Epithelial cell of prostate (primary cell): ENCODE measurements around the gene CRIP2.

Source experiments
- DNase-seq: peaks from one replicate; pipeline ENCODE4 v3.0.0-alpha.2; 2011; ENCODE audit warnings: low read depth, low spot score
- H3K27ac ChIP-seq: fragments of 450-650 bp; 2 replicates; pipeline ENCODE4 v1.5.1; 2017; ENCODE audit warnings: mild to moderate bottlenecking

CRIP2 gene

DNA sequence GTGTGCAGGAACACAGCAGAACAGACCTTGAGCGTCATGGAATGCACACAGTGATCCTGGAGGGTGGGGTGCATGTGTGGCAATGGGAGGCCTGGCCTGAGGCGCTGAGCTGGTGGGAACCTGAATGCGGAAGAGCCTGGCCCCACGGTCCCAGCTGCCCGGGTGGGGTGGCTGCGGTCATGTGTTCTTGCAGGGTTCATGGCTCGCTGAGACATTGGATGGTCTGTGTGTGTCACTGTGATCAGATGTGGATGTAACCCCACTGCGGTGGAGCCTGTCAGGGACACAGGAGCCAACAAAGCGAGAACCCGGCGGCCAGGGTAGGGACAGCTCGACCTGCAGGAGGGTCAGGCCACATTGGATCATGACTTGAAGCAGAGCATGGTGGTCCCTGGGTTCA lies 31.8 kb upstream of the CRIP2 start:
- H3K27ac ChIP-seq = no peak overlapping the region
- no peak for DNase-seq

DNA sequence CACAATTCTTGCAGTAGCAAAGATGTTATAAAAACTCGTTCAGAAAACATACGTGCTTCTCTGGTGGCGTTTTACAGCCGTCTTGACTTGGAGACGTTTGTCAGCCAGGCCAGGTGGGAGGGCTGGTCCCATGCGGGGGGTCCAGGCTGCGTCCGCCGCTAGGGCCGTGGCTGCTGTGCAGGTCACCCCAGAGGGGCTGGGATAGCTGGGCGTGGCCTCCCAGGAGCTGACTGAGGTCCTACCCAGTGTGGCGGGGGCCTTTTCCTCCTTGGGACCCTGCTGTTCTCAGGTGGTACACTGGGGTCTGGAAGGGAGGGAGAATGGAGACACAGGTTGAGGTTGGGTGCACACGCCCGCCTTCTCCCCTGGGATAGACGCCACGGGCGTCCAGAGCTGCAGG lies 29.8 kb upstream of the CRIP2 start:
- no peak overlapping the region for H3K27ac ChIP-seq
- no peak for DNase-seq

DNA sequence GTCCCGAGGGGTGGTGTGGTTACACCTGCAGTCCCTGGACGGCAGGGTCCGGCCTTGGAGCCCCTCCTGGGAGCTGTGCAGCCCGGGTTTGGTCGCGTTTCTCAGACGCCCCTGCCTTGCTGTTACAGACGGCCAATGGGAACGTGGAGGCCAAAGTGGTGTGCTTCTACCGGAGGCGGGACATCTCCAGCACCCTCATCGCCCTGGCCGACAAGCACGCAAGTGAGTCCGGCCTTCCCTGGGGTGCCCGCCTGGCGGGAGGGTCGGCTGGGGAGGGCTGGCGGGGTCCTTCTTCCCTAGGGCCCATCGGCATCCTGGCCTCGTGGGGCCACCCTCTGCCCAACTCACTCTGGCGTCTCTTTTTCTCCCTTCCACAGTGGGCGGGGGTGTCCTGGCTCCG lies 29.3 kb upstream of the CRIP2 start:
- H3K27ac ChIP-seq = no peak overlapping the region
- no peak for DNase-seq

DNA sequence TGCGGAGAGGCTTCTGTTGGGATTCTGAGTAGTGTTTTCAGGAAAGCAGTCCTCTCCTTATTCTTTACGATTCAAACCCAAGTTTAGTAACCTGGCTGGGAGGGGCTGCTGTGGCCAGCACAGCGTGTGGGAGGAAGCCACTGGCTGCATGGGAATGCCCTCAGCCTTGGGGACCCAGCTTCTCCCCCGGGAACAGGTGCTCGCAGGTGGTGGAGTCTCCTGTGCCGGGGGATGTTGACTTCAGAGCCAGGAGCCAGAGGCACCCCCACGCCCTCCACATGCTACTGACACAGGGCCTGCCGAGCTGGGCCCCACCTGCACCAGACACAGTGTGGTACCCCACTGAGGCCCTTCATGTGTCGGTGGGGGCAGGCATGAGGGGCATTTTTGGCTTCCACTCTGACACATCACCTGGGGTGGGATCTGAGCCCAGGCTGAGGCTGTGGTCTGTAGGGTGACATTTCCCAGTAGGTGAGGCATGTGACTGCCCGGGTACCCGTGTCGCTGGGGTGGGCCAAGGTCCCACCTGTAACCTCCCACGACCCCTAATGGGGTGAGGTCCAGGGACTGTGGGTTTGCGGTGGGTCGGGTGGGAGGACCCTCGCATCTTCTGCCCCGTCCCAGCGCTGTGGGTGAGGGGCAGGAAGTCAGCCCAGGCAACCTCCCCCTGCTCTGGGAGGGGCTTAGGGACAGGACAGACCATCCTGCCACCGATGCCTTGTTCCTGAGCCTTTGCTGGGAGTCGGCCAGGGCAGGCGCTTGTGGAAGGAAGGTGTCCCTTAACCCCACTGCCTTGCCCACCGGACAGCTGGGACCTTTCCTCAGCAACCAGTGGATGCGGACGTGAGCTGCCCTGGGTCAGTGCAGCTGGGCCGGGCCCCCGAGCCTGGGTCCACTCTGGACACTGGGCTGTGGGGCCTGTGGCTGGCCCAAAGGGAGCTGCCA lies 28.4 kb upstream of the CRIP2 start:
- no peak overlapping the region for H3K27ac ChIP-seq
- DNase-seq = no peak

DNA sequence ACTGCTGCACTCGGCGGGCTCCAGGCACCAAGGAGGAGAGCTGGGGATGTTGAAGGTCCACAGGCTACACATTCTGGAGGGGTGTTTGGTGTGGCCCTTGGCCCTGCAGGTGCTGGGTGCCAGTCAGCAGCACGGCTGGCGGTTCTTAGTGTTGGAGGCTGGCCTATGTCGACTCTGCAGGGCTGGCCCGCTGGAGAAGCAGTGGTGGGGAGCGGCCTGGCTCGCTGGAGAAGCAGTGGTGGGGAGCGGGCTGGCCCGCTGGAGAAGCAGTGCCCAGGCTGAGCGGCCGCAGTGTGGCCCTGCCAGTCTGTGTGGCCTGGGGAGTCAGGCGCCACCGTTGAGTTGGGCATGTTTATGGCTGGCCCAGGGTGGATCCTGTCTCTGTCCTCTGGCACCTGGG lies 27.6 kb upstream of the CRIP2 start:
- no peak for DNase-seq
- H3K27ac ChIP-seq = no peak overlapping the region

DNA sequence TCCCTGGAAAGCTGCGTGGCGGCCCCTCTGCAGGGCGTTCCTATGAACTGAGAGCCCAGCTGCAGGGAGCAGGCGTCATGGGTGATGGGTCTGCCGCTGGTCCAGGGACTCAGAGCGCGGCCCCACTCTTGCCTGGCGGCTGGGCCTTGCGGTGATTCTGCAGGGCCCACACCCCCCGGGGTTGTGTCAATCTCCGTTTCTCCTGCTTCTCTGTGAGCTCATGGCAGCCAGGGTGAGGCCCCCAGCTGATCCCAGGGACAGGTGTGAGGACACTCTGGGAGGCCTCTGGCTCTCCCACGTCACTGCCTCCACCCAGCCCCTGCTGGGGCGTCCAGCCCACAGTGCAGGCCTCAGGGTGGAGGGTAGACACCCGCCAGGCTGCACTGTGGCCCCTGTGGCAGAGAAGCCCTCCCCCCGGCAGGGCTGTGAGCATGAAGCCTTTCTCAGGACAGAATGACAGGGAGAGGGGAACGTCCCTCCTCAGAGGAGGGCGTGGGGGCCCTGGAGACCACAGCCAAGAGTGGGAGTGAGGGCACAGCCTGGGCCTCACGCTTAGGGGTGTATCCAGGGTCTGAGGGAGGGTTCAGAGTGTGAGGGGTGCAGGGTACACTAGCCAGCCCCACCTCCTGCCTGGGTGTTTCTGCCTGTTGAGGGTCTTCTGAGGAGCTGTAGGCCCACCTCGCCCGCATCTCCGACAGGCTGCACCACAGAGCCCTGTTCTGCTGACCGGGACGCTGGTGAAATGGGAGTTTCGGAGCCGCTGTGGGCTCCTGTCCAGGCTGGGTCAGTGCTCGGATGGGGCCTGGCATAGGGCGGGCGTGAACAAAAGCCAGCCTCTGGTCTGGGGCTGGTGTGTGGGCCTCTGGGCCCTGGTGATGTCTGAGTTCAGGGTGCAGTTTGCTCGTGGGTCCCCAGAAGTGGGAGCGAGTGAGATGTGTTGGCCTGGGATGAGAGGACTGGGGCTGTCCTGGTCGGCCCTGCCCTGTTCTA lies 26.7 kb upstream of the CRIP2 start:
- no peak overlapping the region for H3K27ac ChIP-seq
- DNase-seq = no peak

DNA sequence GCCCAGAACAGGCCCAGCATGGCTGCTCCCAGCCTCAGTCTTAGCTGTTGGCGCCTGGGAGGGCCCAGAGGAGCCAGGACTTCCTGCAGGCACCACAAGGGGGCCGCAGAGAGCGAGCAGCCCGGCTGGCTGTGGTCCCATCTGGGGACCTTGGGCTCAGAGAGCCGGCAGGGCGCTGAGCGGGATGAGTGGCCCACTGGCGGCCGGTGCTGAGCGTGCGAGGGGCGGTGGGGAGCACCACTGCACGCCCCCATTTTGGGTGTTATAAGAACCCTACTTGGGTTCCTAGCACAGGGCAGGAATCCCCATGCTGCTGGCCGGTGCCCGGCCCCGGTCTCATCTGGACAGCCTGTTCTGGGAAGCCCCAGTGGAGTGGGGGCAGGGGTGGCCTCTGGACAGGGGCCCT lies 25.9 kb upstream of the CRIP2 start:
- H3K27ac ChIP-seq = no peak overlapping the region

DNA sequence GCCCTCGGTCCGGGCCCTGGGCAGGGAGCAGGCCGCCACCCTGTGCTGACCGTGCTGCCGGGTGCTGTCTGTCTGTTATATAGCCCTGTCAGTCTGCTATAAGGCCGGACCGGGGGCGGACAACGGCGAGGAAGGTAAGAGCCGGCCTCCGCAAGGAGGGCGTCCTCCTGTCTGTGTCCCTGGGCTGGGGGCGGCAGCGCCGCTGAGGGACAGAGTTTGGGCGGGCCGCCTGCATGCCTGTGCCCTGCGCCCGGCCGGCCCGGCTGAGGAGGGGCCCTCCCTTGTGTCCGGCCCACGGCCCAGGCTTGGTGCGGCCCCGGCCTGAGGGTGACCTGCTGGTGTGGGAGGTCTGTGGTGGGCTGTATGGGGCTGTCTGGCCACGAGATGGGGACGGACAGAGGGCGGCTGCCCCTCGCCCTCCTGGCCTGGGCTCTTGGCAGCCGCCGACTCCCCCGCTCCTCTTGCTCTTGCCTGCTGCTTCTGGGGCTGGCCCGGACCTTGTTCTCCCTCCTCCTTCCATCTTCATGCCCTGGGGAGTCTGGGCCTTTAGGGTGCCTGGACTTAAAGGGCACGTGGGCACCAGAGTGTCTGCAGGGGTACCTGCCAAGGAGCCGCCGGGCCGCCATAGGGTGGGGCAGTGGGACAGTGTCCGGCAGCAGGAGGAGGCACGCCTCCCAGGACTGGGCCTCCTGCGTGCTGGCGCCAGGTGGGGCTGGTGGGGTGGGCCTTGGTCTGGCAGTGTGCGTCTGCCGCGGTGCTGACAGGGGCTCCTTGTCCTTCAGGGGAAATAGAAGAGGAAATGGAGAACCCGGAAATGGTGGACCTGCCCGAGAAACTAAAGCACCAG lies 25.1 kb upstream of the CRIP2 start:
- no peak overlapping the region for H3K27ac ChIP-seq
- DNase-seq = no peak

More for the DNA sequence above, 25.9 kb upstream of the CRIP2 start:
- no peak for DNase-seq

DNA sequence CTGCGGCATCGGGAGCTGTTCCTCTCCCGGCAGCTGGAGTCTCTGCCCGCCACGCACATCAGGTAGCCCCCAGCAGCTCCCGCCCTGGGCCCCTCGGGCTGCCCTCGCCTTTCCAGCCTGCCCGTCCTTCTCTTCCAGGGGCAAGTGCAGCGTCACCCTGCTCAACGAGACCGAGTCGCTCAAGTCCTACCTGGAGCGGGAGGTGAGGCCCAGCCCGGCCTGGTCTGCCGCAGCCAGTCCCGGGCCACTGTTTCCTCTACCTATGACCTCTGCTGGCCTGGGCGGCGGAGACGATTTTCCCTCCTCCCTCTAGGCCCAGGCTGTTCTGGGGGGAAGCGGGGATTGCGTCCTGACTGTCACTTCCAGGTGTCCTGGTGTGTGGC lies 24.5 kb upstream of the CRIP2 start:
- no peak overlapping the region for H3K27ac ChIP-seq
- no peak for DNase-seq

DNA sequence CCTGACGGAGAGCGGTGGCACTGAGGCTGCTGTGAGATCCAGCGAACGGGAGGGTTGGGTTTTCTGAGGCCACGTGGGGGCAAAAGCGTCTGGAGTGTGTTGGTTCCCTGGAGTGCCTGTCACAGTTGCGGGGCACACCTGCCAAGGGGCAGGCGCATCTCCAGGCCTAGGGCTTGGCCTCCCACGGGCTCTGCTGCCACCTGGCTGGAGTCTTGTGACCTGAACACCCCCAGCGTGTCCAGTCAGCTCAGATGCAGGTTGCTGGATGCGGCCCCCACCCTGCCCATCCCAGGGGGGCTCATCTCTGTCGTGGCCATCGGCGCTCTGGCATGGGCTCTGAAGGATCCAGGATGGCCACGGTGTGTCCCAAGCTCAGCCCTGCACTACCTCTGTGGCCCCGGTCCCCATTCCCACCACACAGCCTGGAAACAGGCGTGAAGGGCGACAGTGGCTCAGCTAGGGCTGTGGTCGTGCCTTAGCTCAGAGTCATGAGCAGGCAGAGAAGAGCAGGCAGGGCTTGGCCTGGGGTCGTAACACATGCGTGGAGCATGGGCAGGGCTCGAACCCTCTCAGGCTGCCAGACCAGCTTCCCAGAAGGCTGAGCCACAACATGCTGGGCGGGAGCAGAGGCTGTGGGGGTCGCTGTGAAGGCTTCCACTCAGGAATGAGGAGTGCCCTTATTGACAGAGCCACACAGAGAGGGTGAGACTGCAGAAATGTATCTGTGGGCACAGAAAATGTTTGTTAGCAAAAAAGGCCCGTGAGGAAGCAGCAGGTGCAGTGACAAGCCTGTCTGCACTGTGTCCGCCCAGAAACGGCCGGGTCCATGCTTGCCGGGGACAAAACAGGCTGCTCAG lies 23.5 kb upstream of the CRIP2 start:
- DNase-seq = no peak
- no peak overlapping the region for H3K27ac ChIP-seq

DNA sequence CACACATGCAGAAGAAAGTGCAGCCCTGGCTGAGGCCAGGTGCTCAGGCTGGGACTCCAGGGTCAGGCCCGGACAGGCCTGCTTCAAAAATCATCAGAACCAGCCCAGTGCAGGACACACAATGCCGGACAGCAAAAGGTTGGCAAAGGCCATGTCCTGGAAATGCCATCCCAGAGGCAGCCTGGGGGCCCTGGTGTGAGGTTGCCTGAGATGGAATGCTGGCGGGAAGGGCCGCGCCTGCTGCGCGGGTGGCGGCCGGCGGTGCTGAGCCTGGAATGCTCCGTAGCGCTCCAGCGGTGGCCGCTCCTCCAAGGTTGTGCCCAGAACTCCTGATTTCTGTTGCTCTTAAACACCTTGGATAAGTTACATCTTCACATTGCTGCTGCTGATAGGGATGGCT lies 21.7 kb upstream of the CRIP2 start:
- DNase-seq = no peak
- H3K27ac ChIP-seq = no peak overlapping the region

DNA sequence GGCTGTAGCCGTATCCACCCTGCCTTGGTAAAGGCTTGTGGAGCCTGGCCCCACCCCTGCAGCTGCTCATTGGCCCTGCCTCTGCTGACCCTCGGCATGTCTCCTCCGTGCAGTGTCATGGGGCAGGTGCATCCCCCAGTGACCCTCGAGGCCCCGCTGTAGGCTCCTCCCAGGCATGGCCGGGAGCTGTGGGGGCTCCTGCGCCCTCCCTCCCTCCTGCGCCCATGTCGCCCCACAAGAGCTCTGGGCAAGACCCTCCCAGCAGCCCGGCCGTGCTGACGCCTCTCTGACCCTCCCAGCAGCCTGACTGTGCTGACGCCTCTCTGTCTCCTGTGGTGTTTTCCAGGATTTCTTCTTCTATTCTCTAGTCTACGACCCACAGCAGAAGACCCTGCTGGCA lies 20.8 kb upstream of the CRIP2 start:
- no peak for DNase-seq
- no peak overlapping the region for H3K27ac ChIP-seq

DNA sequence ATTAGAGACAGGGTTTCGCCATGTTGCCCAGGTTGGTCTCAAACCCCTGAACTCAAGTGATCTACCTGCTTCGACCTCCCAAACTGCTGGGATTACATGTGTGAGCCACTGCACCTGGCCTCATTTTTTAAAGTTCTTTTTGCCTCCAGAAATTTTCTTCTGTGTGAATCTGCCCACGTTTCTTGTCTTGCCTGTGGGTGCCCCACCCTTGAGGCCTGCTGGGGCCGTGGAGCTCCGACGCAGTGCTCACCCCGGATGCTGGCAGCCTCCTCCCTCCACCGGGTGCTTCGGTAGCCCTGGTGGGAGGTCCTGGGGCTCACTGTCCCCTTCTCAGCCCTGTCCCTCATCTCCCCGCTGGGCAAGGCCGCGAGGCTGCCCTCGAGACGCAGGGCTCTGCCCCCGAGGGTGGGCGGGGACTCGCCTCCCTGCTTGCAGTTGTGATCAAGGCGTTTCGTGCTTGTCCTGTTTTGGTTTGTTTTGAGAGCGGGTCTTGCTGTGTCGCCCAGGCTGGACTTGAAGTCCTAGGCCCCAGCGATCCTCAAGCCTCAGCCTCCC lies 19.5 kb upstream of the CRIP2 start:
- H3K27ac ChIP-seq = no peak overlapping the region
- DNase-seq = no peak

DNA sequence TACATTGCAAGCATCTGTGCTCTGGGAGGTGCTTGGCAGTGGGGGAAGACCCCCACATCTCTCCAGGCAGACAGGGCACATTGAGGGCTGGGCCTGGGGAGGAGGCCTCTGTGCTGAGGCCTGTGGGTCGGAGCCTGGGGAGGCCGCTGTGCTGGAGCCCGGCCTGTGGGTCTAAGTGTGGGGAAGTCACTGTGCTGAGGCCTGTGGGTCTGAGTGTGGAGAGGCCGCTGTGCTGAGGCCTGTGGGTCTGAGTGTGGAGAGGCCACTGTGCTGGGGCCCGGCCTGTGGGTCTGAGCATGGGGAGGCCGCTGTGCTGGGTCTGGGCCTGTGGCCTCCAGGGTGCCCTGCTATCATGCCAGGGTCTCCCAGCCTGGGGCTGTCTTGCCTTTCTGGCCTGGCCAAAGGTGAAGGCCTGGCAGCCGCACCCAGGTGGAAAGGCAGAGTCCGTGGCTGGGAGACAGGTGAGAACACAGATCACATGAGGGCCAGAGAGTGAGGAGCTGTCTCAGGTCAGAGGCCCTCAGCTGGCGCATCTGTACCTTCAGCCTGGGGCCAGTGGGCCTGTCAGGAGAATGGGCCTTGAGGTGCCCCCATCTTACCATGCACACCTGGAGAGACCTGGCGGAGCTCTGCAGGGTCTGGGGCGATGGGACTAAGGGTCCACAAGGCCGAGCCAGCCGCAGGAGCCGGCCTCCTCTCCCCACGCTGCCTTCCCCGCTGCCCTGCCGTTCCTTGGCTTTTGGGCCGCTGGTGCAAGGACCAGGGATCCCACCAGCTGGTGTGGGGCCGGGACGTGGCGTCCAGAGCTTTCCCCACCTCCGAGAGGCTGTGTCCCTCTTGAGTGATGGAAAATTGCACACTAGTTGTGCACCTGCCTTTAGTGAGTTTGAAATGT lies 18.6 kb upstream of the CRIP2 start:
- no peak for DNase-seq
- no peak overlapping the region for H3K27ac ChIP-seq

DNA sequence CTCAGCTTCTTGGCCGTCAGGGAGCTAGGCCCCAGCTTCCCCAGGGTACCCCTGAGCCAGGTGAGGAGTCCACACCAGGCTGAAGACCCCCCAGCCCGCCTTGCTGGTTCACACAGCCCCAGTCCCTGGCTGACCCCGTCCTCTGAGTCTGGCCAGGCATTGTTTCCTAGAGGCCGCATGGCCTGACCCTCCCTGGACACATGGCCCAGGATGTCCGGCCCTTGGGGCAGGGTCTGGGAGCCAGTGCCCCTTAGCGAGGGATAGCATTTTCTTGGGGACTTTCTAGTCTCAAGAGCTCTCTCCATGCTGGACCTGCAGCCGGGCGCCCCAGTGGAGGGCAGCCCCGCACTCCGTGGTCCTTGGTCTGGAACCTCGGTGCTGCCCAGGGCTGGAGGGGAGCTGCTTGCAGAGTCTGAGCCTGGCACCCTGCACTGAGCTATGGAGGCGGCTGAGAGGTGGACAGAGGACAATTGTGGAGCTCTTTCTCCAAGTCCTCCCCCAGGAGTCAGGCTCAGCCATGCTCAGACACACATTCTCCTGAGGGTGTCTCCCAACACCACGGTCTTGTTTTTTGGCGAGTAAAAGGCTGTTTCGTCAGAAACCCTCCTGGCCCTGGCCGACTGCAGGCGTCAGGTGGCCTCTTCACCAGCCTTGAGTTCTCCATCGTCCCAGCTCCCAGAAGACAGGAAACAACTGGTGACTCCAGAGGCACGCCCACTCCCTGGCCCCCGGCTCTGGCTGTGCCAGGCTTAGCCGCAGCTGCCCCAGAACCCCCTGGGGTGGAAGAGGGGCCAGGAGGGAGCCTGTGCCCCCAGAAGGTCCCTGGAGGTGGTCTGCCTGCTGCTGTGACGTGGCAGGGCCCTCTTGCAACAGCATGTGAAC lies 17.6 kb upstream of the CRIP2 start:
- no peak overlapping the region for H3K27ac ChIP-seq
- no peak for DNase-seq

DNA sequence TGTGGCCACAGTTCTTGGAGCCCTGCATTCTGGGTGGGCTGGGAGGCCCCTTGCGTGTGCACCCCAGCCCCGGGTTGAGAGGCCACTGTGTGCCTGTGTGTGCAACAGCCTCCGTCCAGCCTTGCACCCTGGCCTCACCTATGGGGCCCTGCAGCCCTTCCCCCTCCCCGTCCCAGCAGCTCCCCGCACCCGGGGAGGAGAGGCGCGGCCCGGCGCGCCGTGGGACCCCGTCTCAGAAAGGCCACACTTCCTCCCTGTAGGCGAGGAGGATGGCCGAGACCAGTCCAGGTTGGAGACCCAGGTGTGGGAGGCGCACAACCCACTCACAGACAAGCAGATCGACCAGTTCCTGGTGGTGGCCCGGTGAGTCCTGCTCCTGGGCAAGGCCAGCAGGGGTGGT lies 16.6 kb upstream of the CRIP2 start:
- no peak for DNase-seq
- no peak overlapping the region for H3K27ac ChIP-seq

DNA sequence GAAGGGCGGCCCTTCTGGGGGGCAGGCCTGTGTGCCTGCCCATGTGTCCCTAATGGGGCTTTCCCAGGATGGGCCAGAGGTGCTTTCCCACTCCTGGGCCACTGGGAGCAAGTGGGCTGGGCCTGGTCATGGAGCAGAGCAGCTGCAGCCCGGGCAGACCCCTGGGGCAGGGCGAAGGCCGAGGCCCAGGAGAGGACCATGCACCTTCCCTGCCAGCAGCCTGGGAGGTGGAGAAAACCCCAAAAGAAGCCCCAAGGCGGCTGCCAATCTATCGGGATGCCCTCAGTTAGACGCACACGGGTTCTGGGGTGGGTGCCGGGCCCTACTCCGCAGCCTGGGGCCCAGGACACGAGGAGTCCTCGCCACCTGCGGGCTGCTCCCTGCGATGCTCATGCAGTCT lies 16.1 kb upstream of the CRIP2 start:
- DNase-seq = no peak
- H3K27ac ChIP-seq = no peak overlapping the region
